Mesothelial cell of epicardium (in vitro differentiated cells): ENCODE results near the gene CTNNB1. TPM values are rescaled to one million over a fixed set of nuclear protein-coding genes. Genes with fewer than 3 reads are reported as not detected.

Source experiments
- DNase-seq, 2 experiments: peaks; one replicate each; pipeline ENCODE4 v3.0.0; 2021; ENCODE audit warnings: low spot score in 2 of 2; ENCODE audit not compliant: unreplicated experiment in 2 of 2
- H3K27ac Mint-ChIP-seq: 2 replicates; pipeline ENCODE4 v1.8.0; 2021; ENCODE audit warnings: mixed read lengths
- H3K27me3 Mint-ChIP-seq: 2 replicates; pipeline ENCODE4 v1.8.0; 2021; ENCODE audit warnings: low read depth, mixed read lengths
- H3K36me3 Mint-ChIP-seq: 2 replicates; pipeline ENCODE4 v1.8.0; 2021; ENCODE audit warnings: mixed read lengths
- H3K4me1 Mint-ChIP-seq: 2 replicates; pipeline ENCODE4 v1.8.0; 2021; ENCODE audit warnings: mixed read lengths
- H3K4me3 Mint-ChIP-seq: 2 replicates; pipeline ENCODE4 v1.8.0; 2021; ENCODE audit warnings: mild to moderate bottlenecking, moderate library complexity, mixed read lengths
- H3K9me3 Mint-ChIP-seq: 2 replicates; pipeline ENCODE4 v1.8.0; 2021; ENCODE audit warnings: mixed read lengths
- CTCF ChIP-seq: fragments of 200-600 bp; sonication (generic); IDR thresholded peaks from one replicate; pipeline ENCODE4 v1.5.0; 2021; ENCODE audit warnings: antibody characterized with exemption; ENCODE audit not compliant: unreplicated experiment
- total RNA-seq: library from RNA; stranded (reverse); gene quantifications from 3 replicates; pipeline ENCODE4 v1.2.1, GENCODE V29; 2021

Gene CTNNB1
- total RNA-seq, 1 donor from 2014 or later = 545 TPM

GRCh38 chr3:41258239-41258800, 59.0 kb downstream of the CTNNB1 start:
- Mint-ChIP-seq H3K27me3 (no peaks in the 10 kb centered on the region), H3K9me3 (peaks cover 10% of the 10 kb centered on the region), H3K36me3 (peaks cover 8% of the 10 kb centered on the region), H3K27ac (no peak overlapping the region), H3K4me3 (no peak overlapping the region), H3K4me1 (no peaks in the 10 kb centered on the region)
- DNase-seq = no peak
- no peak for TF ChIP-seq CTCF

GRCh38 chr3:41259449-41260062, 60.3 kb downstream of the CTNNB1 start:
- DNase-seq = no peak
- Mint-ChIP-seq H3K36me3 (no peaks in the 10 kb centered on the region), H3K4me3 (no peak overlapping the region), H3K27ac (no peak overlapping the region), H3K9me3 (no peaks in the 10 kb centered on the region), H3K4me1 (no peaks in the 10 kb centered on the region), H3K27me3 (no peaks in the 10 kb centered on the region)
- TF ChIP-seq CTCF = no peak

GRCh38 chr3:41260063-41260450, 60.8 kb downstream of the CTNNB1 start:
- no peak for TF ChIP-seq CTCF
- no peaks in the 10 kb centered on the region for H3K9me3 Mint-ChIP-seq
- no peak overlapping the region for H3K27ac Mint-ChIP-seq
- H3K4me1 Mint-ChIP-seq = no peaks in the 10 kb centered on the region
- H3K4me3 Mint-ChIP-seq = no peak overlapping the region
- H3K36me3 Mint-ChIP-seq = no peaks in the 10 kb centered on the region
- no peak for DNase-seq
- no peaks in the 10 kb centered on the region for H3K27me3 Mint-ChIP-seq

GRCh38 chr3:41265011-41265545, 65.8 kb downstream of the CTNNB1 start:
- no peak for DNase-seq
- no peaks in the 10 kb centered on the region for H3K36me3 Mint-ChIP-seq
- H3K4me3 Mint-ChIP-seq = no peak overlapping the region
- no peaks in the 10 kb centered on the region for H3K9me3 Mint-ChIP-seq
- no peaks in the 10 kb centered on the region for H3K4me1 Mint-ChIP-seq
- TF ChIP-seq CTCF = no peak
- no peaks in the 10 kb centered on the region for H3K27me3 Mint-ChIP-seq
- no peak overlapping the region for H3K27ac Mint-ChIP-seq

GRCh38 chr3:41265823-41266273, 66.5 kb downstream of the CTNNB1 start:
- H3K4me3 Mint-ChIP-seq = no peak overlapping the region
- no peak for DNase-seq
- no peaks in the 10 kb centered on the region for H3K4me1 Mint-ChIP-seq
- no peaks in the 10 kb centered on the region for H3K36me3 Mint-ChIP-seq
- no peaks in the 10 kb centered on the region for H3K9me3 Mint-ChIP-seq
- H3K27me3 Mint-ChIP-seq = no peaks in the 10 kb centered on the region
- H3K27ac Mint-ChIP-seq = no peak overlapping the region
- TF ChIP-seq CTCF = no peak
